Neural cell (in vitro differentiated cells): ENCODE measurements around the gene MYORG. TPM values are rescaled to one million over a fixed set of nuclear protein-coding genes. Genes with fewer than 3 reads are reported as not detected.

Experiments used
- H2AFZ ChIP-seq: fragments of 200-600, 300-800 bp; sonication (generic), shearing (Covaris generic); 2 replicates; pipeline ENCODE4 v1.6.0; 2014; ENCODE audit warnings: low read depth, mild to moderate bottlenecking, antibody characterized with exemption, low read length, moderate library complexity
- H3F3A ChIP-seq: fragments of 200-600 bp; shearing (Covaris generic); 2 replicates; pipeline ENCODE4 v1.6.1; 2016; ENCODE audit warnings: mild to moderate bottlenecking, moderate library complexity, mixed read lengths, antibody characterized with exemption, low read length; ENCODE audit not compliant: insufficient read depth, poor library complexity, severe bottlenecking
- H3K27ac ChIP-seq: fragments of 200-600, 300-800 bp; sonication (generic), shearing (Covaris generic); 2 replicates; pipeline ENCODE4 v1.5.1; 2014; ENCODE audit warnings: mild to moderate bottlenecking, low read length, moderate library complexity
- H3K27me3 ChIP-seq: fragments of 300-800, 200-600 bp; sonication (generic), shearing (Covaris generic); 2 replicates; pipeline ENCODE4 v1.6.0; 2014; ENCODE audit warnings: mild to moderate bottlenecking, low read depth, low read length, moderate library complexity; ENCODE audit not compliant: insufficient read depth
- H3K36me3 ChIP-seq: fragments of 300-800, 200-600 bp; sonication (generic), shearing (Covaris generic); 2 replicates; pipeline ENCODE4 v1.5.1; 2014; ENCODE audit warnings: mild to moderate bottlenecking, antibody characterized with exemption, low read length, moderate library complexity; ENCODE audit not compliant: insufficient read depth
- H3K4me2 ChIP-seq: fragments of 300-800, 200-600 bp; sonication (generic), shearing (Covaris generic); 2 replicates; pipeline ENCODE4 v1.6.0; 2014; ENCODE audit warnings: mild to moderate bottlenecking, low read length
- H3K4me3 ChIP-seq: fragments of 300-800, 200-600 bp; sonication (generic), shearing (Covaris generic); 2 replicates; pipeline ENCODE4 v1.5.1; 2014; ENCODE audit warnings: mild to moderate bottlenecking, low read length, moderate library complexity
- H3K79me2 ChIP-seq: fragments of 200-600 bp; shearing (Covaris generic); replicated peaks from 2 replicates; pipeline ENCODE4 v1.6.0; 2014; ENCODE audit warnings: mild to moderate bottlenecking, low read length, moderate library complexity; ENCODE audit not compliant: insufficient read depth
- H3K9ac ChIP-seq: fragments of 300-800, 200-600 bp; sonication (generic), shearing (Covaris generic); 2 replicates; pipeline ENCODE4 v1.6.1; 2016; ENCODE audit warnings: mild to moderate bottlenecking, low read length, mixed read lengths
- H3K9me2 ChIP-seq: fragments of 200-600 bp; shearing (Covaris generic); 2 replicates; pipeline ENCODE4 v1.6.1; 2016; ENCODE audit warnings: mild to moderate bottlenecking, low read length, mixed read lengths; ENCODE audit not compliant: insufficient read depth
- H3K9me3 ChIP-seq: fragments of 200-600, 300-800 bp; sonication (generic), shearing (Covaris generic); 2 replicates; pipeline ENCODE4 v1.6.1; 2016; ENCODE audit warnings: mild to moderate bottlenecking, mixed run types, low read length, moderate library complexity, mixed read lengths
- H4K20me1 ChIP-seq: fragments of 200-600 bp; shearing (Covaris generic); 2 replicates; pipeline ENCODE4 v1.6.1; 2016; ENCODE audit warnings: mild to moderate bottlenecking, mixed run types; ENCODE audit not compliant: insufficient read depth
- EP300 ChIP-seq: fragments of 450-650 bp; conservative IDR thresholded peaks from 2 replicates; pipeline ENCODE4 v1.6.1; 2014; ENCODE audit warnings: antibody characterized with exemption, mild to moderate bottlenecking, moderate library complexity; ENCODE audit not compliant: poor library complexity, severe bottlenecking
- EZH2 ChIP-seq: fragments of 200-600, 300-800 bp; shearing (Covaris generic), sonication (generic); IDR thresholded peaks from 2 replicates; pipeline ENCODE4 v1.6.1; 2014; ENCODE audit warnings: antibody characterized with exemption, low read length, borderline replicate concordance, mild to moderate bottlenecking; ENCODE audit not compliant: insufficient read depth, poor library complexity, severe bottlenecking
- MXI1 ChIP-seq: fragments of 450-650 bp; conservative IDR thresholded peaks from 2 replicates; pipeline ENCODE4 v1.6.1; 2014; ENCODE audit warnings: antibody characterized with exemption, mild to moderate bottlenecking; ENCODE audit not compliant: poor library complexity, severe bottlenecking
- POLR2AphosphoS5 ChIP-seq: IDR thresholded peaks from 2 replicates; pipeline ENCODE4 v1.6.1; 2012
- RAD21 ChIP-seq: fragments of 450-650 bp; conservative IDR thresholded peaks from 2 replicates; pipeline ENCODE4 v1.6.1; 2014; ENCODE audit warnings: antibody characterized with exemption, mild to moderate bottlenecking, moderate library complexity
- REST ChIP-seq: IDR thresholded peaks from 2 replicates; pipeline ENCODE4 v1.6.1; 2012; ENCODE audit warnings: borderline replicate concordance
- SMC3 ChIP-seq: fragments of 450-650 bp; conservative IDR thresholded peaks from 2 replicates; pipeline ENCODE4 v1.6.1; 2014; ENCODE audit warnings: antibody characterized with exemption, mild to moderate bottlenecking, moderate library complexity; ENCODE audit not compliant: poor library complexity
- TAF1 ChIP-seq: IDR thresholded peaks from 2 replicates; pipeline ENCODE4 v1.6.1; 2012; ENCODE audit warnings: low read depth
- polyA plus RNA-seq: library from polyadenylated mRNA; depleted of rRNA; stranded (reverse); fragments of >200 nt; gene quantifications from 2 replicates; pipeline ENCODE4 v1.2.3, GENCODE V29; 2014
- TF ChIP-seq, protein P1 (sequence below): fragments of 450-650 bp; IDR thresholded peaks from 2 replicates; pipeline ENCODE4 v1.5.1; 2014; ENCODE audit warnings: antibody characterized with exemption, mild to moderate bottlenecking, moderate library complexity; ENCODE audit not compliant: poor library complexity, severe bottlenecking

The MYORG gene
- polyA plus RNA-seq, 1 donor from 2014 or later, result 0.58 TPM

DNA sequence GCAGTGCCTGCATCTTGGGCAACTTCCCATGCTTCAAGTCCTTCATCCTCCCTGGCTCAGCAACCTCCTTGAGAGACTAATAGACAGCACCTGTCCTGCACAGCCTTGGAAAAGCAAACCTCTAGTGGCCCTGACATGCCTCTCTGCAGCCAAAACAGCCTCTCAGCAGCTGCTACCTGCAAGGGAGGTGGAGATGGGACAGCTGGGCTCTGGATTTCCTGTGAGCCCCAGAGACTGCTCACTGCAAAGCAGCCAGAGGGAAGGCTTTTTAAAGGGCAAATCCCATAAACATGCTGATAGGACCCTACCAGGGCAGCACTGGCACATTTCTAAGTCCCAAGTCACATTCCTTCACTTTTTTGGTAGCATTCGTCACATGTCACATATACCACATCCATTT lies 31.5 kb upstream of the MYORG start:
- Histone ChIP-seq H3K9me2 (no peaks in the 10 kb centered on the region), H3K79me2 (no peaks in the 10 kb centered on the region), H4K20me1 (no peaks in the 10 kb centered on the region), H3F3A (no peaks in the 10 kb centered on the region), H3K9ac (no peak overlapping the region), H2AFZ (no peak overlapping the region), H3K9me3 (no peaks in the 10 kb centered on the region), H3K27ac (no peak overlapping the region), H3K4me2 (no peak overlapping the region), H3K27me3 (no peaks in the 10 kb centered on the region), H3K4me3 (no peak overlapping the region), H3K36me3 (no peaks in the 10 kb centered on the region)
- TF ChIP-seq MXI1, result no peak
- no peak for TF ChIP-seq REST
- no peak for TF ChIP-seq EZH2
- TF ChIP-seq TAF1, result no peak
- no peak for TF ChIP-seq POLR2AphosphoS5

DNA sequence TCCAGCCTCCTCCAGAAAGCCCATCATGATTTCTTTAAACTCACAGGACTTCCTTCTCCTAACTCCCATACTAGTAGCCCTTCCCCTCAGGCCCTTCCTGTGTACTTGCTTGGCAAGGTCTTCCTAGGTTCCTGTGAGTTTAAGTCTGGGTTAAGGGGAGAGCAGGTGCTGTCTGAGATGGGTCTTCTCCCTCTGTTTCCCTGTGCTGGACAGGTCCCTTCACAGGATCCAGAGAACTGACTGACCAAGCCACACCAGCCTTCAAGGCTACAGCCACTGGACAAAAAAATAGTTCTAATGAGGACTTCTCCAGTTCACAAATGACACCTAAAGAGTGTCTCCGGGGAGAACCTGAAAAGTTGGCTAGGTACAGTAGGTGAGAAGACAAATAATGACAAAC lies 29.5 kb upstream of the MYORG start:
- no peaks in the 10 kb centered on the region for H4K20me1 ChIP-seq
- H3K36me3 ChIP-seq, result no peaks in the 10 kb centered on the region
- H3K27me3 ChIP-seq, result no peaks in the 10 kb centered on the region
- TF ChIP-seq POLR2AphosphoS5, result no peak
- no peak for TF ChIP-seq SMC3
- TF ChIP-seq MXI1, result no peak
- TF ChIP-seq REST, result no peak
- no peak for TF ChIP-seq RAD21
- TF ChIP-seq EZH2, result no peak
- no peak for TF ChIP-seq EP300
- TF ChIP-seq, protein P1, sequence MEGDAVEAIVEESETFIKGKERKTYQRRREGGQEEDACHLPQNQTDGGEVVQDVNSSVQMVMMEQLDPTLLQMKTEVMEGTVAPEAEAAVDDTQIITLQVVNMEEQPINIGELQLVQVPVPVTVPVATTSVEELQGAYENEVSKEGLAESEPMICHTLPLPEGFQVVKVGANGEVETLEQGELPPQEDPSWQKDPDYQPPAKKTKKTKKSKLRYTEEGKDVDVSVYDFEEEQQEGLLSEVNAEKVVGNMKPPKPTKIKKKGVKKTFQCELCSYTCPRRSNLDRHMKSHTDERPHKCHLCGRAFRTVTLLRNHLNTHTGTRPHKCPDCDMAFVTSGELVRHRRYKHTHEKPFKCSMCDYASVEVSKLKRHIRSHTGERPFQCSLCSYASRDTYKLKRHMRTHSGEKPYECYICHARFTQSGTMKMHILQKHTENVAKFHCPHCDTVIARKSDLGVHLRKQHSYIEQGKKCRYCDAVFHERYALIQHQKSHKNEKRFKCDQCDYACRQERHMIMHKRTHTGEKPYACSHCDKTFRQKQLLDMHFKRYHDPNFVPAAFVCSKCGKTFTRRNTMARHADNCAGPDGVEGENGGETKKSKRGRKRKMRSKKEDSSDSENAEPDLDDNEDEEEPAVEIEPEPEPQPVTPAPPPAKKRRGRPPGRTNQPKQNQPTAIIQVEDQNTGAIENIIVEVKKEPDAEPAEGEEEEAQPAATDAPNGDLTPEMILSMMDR, result no peak
- TF ChIP-seq TAF1, result no peak
- no peaks in the 10 kb centered on the region for H3K9me3 ChIP-seq
- H3K4me2 ChIP-seq, result no peak overlapping the region
- no peak overlapping the region for H3K4me3 ChIP-seq
- no peak overlapping the region for H3K27ac ChIP-seq
- no peak overlapping the region for H3K9ac ChIP-seq
- H2AFZ ChIP-seq, result no peak overlapping the region
- H3K9me2 ChIP-seq, result no peaks in the 10 kb centered on the region
- H3F3A ChIP-seq, result no peaks in the 10 kb centered on the region
- no peaks in the 10 kb centered on the region for H3K79me2 ChIP-seq
